ENCODE results near the gene CDC25A. TPM values are rescaled to one million over a fixed set of nuclear protein-coding genes. Genes with fewer than 3 reads are reported as not detected.

Gene CDC25A
- total and polyA plus RNA-seq, 2 experiments from 2014 or later = 17.7 to 126 TPM

DNA sequence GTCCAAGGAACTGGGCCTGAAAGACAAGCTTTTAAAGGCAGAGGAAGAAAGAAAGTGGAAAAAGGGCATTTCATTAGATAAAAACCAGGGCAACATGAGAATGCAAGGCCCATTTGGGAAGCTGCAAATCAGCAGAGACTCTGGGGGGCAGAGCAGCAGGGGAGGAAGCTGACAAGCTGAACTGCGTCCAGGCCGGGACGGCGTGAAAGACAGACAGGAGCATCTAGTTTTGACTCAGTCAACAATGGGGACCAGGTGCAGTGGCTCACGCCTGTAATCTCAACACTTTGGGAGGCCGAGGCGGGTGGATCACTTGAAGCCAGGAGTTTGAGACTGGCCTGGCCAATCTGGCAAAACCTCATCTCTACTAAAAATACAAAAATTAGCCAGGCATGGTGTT is 69.9 kb downstream of the CDC25A start:
- no peaks in the 10 kb centered on the region for H3K36me3 ChIP-seq (ENCODE audit: insufficient read depth)
- H3F3A ChIP-seq (replicated peaks; ENCODE audit: low read depth) = peaks cover 5% of the 10 kb centered on the region; the same call in 1 of the 2 replicates
- ATAC-seq = peak; percentile 52
- no peaks in the 10 kb centered on the region for H3K9me2 ChIP-seq (ENCODE audit: insufficient read depth)
- Mint-ChIP-seq H3K27ac (peak overlapping the region; percentile 39; the same call in 1 of the 2 replicates), H3K27me3 (ENCODE audit: insufficient read depth, low read depth, poor library complexity) (peaks cover 7% of the 10 kb centered on the region), H3K4me1 (peaks cover 13% of the 10 kb centered on the region), H3K9me3 (no peaks in the 10 kb centered on the region), H3K4me3 (no peak overlapping the region; the same call in 2 of the 3 replicates), H3K36me3 (ENCODE audit: low read depth) (no peaks in the 10 kb centered on the region)
- no peak overlapping the region for H3K4me3 ChIP-seq
- peaks cover 12% of the 10 kb centered on the region for H3K4me1 ChIP-seq (ENCODE audit: insufficient read depth)
- no peak overlapping the region for H3K27ac ChIP-seq (ENCODE audit: low read depth)
- H4K20me1 ChIP-seq (replicated peaks; ENCODE audit: insufficient read depth) = no peaks in the 10 kb centered on the region
- peak; percentile 18 for DNase-seq (ENCODE audit: low spot score)
- peak overlapping the region; percentile 69 for H2AFZ ChIP-seq
- TF ChIP-seq ZNF331 (CRISPR knock-in tag; IDR thresholded peaks at IDR 0.05; ENCODE audit: low read depth) = no peak
- TF ChIP-seq CTCF (conservative IDR thresholded peaks at IDR 0.05; ENCODE audit: low read depth in 2 of 2) = no peak
- no peak for TF ChIP-seq EZH2phosphoT487 (IDR thresholded peaks at IDR 0.05; ENCODE audit: unreplicated experiment)
- TF ChIP-seq EZH2 (IDR thresholded peaks at IDR 0.05; ENCODE audit: low read depth, unreplicated experiment) = no peak
- TF ChIP-seq, protein P1, sequence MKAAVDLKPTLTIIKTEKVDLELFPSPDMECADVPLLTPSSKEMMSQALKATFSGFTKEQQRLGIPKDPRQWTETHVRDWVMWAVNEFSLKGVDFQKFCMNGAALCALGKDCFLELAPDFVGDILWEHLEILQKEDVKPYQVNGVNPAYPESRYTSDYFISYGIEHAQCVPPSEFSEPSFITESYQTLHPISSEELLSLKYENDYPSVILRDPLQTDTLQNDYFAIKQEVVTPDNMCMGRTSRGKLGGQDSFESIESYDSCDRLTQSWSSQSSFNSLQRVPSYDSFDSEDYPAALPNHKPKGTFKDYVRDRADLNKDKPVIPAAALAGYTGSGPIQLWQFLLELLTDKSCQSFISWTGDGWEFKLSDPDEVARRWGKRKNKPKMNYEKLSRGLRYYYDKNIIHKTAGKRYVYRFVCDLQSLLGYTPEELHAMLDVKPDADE (IDR thresholded peaks at IDR 0.05) = no peak
- TF ChIP-seq POLR2AphosphoS5 (IDR thresholded peaks at IDR 0.05; ENCODE audit: low read depth) = no peak
- no peak for TF ChIP-seq STAT1 (IDR thresholded peaks at IDR 0.05; ENCODE audit: unreplicated experiment)
- TF ChIP-seq REST (IDR thresholded peaks at IDR 0.05; ENCODE audit: unreplicated experiment) = no peak
- no peak for TF ChIP-seq NANOG (IDR thresholded peaks at IDR 0.05; ENCODE audit: borderline replicate concordance)
- TF ChIP-seq CREB1 (CRISPR knock-in tag; IDR thresholded peaks at IDR 0.05; ENCODE audit: low read depth) = no peak
- TF ChIP-seq, protein P2, sequence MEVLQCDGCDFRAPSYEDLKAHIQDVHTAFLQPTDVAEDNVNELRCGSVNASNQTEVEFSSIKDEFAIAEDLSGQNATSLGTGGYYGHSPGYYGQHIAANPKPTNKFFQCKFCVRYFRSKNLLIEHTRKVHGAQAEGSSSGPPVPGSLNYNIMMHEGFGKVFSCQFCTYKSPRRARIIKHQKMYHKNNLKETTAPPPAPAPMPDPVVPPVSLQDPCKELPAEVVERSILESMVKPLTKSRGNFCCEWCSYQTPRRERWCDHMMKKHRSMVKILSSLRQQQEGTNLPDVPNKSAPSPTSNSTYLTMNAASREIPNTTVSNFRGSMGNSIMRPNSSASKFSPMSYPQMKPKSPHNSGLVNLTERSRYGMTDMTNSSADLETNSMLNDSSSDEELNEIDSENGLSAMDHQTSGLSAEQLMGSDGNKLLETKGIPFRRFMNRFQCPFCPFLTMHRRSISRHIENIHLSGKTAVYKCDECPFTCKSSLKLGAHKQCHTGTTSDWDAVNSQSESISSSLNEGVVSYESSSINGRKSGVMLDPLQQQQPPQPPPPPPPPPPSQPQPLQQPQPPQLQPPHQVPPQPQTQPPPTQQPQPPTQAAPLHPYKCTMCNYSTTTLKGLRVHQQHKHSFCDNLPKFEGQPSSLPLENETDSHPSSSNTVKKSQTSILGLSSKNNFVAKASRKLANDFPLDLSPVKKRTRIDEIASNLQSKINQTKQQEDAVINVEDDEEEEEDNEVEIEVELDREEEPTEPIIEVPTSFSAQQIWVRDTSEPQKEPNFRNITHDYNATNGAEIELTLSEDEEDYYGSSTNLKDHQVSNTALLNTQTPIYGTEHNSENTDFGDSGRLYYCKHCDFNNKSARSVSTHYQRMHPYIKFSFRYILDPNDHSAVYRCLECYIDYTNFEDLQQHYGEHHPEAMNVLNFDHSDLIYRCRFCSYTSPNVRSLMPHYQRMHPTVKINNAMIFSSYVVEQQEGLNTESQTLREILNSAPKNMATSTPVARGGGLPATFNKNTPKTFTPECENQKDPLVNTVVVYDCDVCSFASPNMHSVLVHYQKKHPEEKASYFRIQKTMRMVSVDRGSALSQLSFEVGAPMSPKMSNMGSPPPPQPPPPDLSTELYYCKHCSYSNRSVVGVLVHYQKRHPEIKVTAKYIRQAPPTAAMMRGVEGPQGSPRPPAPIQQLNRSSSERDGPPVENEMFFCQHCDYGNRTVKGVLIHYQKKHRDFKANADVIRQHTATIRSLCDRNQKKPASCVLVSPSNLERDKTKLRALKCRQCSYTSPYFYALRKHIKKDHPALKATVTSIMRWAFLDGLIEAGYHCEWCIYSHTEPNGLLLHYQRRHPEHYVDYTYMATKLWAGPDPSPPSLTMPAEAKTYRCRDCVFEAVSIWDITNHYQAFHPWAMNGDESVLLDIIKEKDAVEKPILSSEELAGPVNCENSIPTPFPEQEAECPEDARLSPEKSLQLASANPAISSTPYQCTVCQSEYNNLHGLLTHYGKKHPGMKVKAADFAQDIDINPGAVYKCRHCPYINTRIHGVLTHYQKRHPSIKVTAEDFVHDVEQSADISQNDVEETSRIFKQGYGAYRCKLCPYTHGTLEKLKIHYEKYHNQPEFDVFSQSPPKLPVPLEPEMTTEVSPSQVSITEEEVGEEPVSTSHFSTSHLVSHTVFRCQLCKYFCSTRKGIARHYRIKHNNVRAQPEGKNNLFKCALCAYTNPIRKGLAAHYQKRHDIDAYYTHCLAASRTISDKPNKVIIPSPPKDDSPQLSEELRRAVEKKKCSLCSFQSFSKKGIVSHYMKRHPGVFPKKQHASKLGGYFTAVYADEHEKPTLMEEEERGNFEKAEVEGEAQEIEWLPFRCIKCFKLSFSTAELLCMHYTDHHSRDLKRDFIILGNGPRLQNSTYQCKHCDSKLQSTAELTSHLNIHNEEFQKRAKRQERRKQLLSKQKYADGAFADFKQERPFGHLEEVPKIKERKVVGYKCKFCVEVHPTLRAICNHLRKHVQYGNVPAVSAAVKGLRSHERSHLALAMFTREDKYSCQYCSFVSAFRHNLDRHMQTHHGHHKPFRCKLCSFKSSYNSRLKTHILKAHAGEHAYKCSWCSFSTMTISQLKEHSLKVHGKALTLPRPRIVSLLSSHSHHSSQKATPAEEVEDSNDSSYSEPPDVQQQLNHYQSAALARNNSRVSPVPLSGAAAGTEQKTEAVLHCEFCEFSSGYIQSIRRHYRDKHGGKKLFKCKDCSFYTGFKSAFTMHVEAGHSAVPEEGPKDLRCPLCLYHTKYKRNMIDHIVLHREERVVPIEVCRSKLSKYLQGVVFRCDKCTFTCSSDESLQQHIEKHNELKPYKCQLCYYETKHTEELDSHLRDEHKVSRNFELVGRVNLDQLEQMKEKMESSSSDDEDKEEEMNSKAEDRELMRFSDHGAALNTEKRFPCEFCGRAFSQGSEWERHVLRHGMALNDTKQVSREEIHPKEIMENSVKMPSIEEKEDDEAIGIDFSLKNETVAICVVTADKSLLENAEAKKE (CRISPR knock-in tag; IDR thresholded peaks at IDR 0.05) = no peak
- no peak for TF ChIP-seq ZNF114 (CRISPR knock-in tag; IDR thresholded peaks at IDR 0.05)
- TF ChIP-seq JUNB (IDR thresholded peaks at IDR 0.05; ENCODE audit: unreplicated experiment) = no peak
- no peaks in the 10 kb centered on the region for H3K79me2 ChIP-seq (replicated peaks; ENCODE audit: insufficient read depth)
- H3K27me3 ChIP-seq (ENCODE audit: insufficient read depth) = no peaks in the 10 kb centered on the region
- H3K4me2 ChIP-seq = no peak overlapping the region

Measured in GM23338 (cell line).